ENCODE data around the gene SF3B5.

DNA sequence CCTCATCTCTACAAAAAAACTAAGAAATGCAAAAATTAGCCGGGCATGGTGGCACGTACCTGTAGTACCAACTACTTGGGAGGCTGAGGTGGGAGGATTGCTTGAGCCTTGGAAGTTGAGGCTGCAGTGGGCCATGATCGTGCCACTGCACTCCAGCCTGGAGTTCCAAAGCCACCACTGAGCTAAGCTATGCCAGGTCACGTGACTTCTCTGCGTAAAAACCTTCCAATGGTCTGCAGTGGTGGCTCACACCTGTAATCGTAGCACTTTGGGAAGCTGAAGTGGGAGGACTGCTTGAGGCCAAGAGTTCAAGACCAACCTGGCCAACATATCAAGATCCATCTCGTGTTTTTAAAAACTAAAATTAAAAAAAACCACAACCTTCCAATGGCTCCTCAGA is 1.7 kb downstream of the SF3B5 start:
- TF ChIP-seq CTCF (conservative IDR thresholded peaks at IDR 0.05 in 1 of 2, IDR thresholded peaks at IDR 0.05 in 1 of 2; ENCODE audit: extremely low read depth in 1 of 2, insufficient read depth in 1 of 2, low read depth in 1 of 2, low read length in 2 of 2) (no peak), EZH2 (IDR thresholded peaks at IDR 0.05; ENCODE audit: borderline replicate concordance, low read length) (no peak)

All from mammary epithelial cell (primary cell).